ENCODE data around the gene OLR1.

OLR1 gene

DNA sequence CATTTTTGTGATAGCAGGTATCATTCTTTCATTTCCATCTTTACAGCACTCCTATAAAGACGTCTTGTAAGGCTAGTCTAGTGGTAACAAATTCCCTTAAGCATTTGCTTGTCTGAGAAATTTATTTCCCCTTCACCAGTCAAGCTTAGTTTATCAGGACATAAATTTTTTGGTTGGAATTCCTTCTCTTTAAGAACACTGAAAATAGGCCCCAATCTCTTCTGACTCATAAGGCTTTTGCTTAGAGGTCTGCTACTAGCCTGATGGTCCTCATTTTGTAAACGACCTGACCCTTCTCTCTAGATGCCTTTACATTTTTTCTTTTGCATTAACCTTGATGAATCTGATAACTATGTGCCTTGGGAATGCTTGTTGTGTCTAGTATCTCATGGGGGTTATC is 20.3 kb downstream of the OLR1 start:
- DNase-seq, result no peak

DNA sequence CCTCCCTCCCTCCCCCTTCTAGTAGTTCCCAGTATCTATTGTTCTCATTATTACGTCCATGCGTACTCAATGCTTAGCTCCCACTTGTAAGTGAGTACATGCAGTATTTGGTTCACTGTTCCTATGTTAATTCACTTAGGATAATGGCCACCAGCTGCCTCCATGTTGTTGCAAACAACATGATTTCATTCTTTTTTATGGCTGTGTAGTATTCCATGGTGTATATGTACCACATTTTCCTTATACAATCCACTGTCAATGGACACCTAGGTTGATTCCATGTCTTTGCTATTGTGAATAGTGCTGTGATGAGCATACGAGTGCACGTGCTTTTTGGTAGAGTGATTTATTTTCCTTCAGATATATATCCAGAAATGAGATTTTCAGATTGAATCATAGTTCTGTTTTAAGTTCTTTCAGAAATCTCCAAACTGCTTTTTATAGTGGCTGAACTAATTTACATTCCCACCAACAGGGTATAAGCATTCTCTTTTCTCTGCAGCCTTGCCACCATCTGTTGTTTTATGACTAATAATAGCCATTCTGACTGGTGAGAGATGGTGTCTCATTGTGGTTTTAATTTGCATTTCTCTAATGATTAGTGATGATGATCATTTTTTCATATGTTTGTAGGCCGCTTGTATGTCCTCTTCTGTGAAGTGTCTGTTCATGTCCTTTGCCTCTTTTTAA is 24.1 kb downstream of the OLR1 start:
- DNase-seq, result no peak

DNA sequence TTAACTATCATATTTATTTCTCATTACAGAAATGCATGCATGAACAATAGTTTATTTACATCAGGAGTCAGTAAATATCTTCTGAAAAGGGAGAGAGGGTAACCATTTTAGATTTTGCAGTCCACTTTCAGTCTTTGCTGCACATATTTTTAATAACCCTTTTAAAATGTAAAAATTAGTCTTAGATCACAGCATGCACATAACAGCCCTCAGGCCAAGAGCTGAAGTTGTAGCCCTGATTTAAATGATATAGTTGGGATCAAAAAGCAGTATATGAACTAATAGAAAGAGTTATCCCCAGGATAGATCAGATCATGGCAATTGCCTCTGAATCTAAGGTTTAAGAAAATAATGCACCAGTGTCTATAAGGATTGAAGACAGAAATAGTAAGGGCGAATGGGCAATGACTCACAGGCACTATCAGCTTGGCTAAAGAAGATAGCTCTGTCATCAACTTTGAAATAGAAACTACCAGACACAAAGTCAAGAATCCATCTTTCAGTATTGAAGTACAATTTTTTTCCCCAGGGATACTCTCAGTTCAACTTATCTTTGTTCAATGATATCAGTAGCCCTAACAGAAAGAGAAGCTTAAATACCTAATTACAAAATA is 28.8 kb downstream of the OLR1 start:
- no peak for DNase-seq

DNA sequence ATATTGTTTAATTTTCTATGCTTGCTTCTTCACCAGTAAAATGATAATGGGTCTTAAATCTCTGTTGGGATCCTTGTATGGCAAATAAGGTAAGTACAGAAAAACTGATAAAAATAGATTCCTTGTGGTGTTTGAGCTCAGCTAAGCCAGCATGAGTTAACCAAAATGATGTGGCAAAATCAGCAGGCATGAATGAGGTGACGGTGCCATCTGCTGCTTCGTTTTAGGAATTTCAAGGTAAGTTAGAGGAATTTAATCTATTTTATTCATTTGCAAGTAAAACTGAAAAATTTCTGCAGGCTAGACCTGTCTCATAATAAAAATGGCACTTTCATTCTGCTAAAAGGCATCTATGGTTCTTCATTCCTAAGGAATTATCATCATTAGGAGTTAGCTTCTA is 31.9 kb downstream of the OLR1 start:
- no peak for DNase-seq

DNA sequence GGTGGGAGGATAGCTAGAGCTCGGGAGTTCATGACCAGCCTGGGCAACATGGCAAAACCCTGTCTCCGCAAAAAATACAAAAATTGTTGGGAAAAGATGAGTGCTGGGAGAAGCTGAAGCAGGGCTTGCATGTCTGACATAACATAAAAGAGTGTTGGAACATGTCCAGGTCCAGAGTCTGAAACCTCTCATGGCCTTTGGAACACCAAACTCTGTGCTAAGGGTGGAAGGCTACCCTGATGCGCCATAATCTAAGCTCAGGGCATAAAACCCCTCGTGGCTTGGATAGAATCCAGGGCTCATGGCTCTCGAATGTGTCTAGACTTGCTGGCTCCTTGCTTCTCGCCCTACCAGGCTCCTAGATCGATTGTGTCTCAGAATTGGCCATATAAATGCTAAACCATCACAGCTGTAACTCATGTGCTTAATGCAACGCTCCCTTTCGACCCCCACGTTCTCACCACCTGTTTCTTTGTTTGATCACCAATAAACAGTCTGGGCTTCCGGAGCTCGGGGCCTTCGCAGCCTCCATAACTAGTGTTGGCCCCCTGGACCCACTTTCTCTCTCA is 35.2 kb downstream of the OLR1 start:
- no peak for DNase-seq

DNA sequence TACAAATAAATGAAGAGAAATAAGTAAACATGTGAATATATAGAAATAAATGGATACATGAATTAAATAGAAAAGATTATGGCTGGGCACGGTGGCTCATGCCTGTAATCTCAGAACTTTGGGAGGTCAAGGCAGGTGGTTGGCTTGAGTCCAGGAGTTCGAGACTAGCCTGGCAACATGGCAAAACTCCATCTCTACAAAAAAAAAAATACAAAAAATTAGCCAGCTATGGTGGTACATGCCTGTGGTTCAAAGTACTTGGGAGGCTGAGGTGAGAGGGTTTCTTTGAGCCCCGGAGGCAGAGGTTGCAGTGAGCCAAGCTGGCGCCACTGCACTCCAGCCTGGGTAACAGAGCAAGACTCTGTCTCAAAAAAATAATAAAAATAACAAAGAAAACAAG is 36.8 kb downstream of the OLR1 start:
- DNase-seq, result no peak

DNA sequence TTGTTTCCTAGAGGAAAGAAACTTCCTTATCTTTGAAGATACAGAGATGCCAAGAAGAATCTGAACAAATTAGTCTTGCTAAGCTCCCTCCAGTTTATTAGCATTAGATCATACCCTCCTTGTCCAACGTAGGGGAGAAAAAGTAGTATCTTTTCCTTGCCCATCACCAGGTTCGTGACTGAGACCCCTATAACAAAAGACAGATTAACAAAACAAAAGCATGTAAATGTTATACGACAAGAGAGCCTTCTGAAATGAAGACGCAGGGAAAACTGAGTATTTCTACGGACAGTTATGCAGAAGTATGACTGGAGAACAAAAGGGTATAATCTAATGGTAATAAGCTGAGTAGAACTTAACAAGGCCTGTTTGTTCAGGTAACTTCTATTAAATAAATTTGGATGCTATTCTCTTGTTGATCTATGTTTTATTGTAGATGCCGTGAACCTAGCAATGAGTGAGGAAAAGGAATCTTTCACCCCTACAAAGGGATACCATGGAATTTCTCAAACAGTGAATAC is 39.0 kb downstream of the OLR1 start:
- DNase-seq, result no peak

DNA sequence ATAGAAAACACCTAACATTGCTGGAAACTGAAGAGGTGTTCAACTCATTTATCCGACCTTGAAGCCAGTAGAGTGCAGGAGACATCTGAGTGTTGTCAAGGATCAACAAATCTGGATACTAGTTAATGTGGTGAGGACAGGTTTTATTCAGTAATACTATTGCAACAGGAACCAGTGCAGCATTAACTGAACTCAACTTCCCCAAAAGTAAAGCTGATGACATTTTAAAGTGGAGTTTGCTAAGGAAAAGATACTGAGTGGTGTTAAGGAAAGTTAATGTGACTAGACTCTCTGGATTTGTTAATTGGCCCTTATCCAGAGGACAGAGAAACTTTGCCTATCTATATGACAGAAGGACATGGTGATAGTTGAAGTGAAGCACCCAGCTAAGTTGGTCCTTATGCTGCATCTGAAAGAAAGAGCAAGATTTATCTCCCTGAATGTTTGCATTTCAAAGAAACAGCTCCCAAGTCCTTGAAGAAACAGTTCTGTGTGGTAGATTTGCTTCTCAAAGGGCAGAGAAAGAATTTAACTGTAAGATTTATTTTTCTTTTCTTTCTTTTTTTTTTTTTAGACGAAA is 40.7 kb downstream of the OLR1 start:
- no peak for DNase-seq

DNA sequence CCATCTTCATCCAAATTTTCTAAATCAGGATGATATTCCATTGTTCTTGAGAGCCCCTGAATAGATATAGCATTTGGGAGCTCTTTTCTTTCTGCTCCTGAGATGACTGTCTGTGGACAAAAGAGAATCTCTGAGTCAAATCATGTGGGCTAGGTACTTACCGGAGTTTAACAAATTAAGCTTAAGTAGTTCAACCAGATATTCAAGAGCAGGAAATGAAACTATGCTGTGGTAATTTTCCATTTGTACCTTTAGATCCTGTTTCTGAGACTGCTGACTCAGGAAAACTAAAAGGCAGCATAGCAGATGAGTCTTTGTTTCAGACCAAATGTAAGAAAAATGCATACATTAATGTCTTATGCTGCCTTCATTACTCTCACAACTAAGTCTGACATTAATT is 41.9 kb downstream of the OLR1 start, which contains the start of gene CLEC7A:
Gene CLEC7A, minus strand, starts transcription at position 158 of the 400 bp plus-strand sequence. Its CDS starts 117 bp downstream, at position 41.
- DNase-seq, result no peak

DNA sequence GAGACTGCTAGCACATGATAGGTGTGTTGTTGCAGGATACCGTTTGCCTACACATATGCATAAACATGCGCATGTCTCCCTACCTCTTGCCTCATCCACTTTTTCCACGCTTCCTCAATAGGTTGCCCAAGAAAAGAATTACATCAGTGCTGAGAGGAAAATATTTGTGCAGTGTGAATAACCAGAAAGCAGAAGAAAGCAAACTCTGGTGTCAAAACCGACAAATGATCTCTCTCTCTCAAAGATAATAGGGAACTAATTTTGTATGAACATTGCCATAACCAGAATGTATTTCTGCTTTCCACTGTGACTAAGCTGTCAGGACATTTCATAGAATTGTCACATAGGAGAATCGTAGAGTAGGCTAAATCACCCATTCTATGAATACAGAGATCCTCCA is 43.2 kb downstream of the OLR1 start:
- no peak for DNase-seq

DNA sequence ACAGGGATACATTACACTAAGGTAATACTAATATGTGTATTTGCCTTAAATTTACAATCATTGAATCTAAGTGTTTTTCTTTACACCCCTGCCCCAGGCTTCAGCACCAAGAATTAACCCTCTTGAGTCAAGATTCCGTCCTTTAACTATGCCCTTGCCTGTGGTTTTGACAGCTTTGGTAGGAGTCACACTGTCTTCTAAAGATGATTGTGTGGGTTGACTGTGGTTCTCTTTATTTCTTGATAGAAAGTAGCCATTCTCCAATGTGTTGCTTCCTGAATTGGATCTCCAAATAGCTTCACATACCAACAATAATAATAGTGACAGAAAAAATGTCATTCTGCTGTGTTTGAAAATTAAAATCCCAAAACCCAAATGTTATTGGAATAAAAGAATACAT is 45.5 kb downstream of the OLR1 start:
- DNase-seq, result no peak

DNA sequence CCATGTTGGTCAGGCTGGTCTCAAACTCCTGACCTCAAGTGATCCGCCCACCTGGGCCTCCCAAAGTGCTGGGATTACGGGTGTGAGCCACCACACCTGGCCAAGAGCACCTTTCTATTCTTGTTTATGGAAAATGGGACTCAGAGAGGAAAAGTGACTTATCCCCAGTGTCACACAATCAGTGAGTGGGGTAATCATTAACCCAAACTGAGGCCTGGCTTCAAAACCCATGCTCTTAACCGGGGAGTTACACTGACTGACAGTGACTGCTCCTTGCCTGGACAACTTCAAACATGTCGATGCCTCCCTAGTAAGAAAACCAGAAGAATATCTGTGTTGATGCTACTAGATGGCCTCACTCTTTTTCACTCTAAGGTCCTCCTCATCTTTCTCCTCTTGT is 49.2 kb downstream of the OLR1 start:
- DNase-seq, result no peak

DNA sequence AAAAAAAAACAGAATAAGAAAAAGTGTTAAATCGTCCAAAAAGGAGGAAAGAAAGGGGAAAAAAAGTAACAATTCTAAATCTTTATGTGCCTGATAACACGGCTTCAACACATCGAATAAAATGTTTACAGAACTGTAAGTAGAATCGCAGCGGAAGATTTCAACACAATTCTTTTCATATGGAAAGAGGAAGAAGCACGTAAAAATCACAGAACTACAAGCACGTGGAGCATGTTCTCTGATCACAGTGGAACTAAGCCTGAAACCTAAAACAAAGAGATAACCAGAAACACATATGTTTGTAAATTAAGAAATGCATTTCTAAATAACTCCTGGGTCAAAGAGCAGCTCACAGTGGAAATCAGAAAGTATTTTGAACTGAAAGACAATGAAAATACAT is 50.7 kb downstream of the OLR1 start:
- DNase-seq, result no peak

DNA sequence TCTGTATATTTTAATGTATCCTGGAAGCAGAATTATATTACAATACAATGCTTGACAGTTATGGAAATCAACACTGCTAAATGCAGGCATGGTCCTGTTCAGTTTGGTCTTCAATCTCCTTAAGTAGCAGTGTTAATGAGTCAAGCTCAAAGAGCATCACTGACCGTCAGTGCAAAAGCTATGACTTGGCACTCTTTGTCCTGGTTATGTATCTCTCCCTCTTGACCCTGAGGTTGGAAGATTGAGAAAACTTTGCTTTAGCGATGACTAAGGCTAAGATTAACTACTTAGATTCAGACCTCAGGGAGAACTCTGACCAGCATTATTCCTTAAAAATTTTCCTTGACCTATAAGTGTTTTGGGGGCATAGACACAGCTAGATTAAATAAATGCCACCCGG is 52.9 kb downstream of the OLR1 start:
- no peak for DNase-seq

DNA sequence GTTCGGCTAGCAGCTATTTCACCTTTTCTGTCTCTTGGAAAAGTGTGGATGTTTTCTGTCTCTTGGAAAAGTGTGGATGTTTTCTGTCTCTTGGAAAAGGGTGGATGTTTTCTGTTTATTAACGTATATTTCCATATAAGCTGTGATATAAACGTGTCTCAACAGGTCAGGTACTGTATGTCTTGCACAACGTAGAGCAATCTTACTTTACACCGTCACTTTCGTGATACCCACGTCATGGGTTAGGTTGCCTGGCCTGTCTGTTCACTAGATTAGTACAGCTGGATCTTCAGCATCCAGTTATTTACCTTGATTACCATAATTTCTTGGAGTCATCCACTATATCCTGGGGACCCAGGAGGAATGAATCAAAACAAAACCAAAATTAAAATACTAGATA is 56.0 kb downstream of the OLR1 start:
- no peak for DNase-seq

DNA sequence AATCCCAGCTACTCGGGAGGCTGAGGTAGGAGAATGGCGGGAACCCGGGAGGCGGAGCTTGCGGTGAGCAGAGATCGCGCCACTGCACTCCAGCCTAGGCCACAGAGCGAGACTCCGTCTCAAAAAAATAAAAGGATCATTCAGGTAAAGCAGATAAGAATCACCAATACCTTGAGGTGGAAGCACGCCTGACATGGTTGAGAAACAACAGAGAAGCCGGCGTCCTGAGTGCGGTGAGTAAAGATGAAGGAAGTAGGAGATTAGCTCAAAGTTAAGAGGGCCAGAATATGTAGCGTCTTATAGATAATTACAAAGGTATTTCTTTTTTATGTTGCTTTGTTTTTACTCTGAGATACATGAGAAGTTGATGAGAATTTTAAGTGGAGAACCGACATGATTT is 56.6 kb downstream of the OLR1 start:
- DNase-seq, result no peak

DNA sequence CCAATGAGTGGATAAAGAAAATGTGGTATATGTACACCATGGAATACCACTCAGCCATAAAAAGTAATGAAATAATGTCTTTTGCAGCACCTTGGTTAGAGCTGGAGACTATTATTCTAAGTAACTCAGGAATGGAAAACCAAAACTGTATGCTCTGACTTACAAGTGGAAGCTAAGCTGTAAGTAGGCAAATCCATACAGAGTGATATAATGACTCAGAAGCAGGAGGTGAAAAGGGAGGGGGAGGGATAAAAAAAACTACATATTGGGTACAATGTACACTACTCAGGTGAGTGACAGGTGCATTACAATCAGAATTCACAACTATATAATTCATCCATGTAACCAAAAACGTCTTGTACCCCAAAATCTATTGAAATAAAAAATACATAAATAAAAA is 58.0 kb downstream of the OLR1 start:
- no peak for DNase-seq

DNA sequence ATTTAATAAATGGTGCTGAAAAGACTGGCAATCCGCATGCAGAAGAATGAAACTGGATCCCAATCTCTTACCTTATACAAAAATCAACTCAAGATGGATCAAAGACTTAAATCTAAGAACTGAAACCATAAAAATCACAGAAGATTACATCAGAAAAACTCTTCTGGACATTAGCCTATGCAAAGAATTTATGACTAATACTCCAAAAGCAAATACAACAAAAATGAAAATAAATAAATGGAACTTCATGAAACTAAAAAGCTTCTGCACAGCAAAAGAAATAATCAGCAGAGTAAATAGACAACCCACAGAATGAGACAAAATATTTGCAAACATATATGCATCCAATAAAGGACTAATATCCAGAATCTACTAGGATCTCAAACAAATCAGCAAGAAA is 58.9 kb downstream of the OLR1 start:
- DNase-seq, result no peak

DNA sequence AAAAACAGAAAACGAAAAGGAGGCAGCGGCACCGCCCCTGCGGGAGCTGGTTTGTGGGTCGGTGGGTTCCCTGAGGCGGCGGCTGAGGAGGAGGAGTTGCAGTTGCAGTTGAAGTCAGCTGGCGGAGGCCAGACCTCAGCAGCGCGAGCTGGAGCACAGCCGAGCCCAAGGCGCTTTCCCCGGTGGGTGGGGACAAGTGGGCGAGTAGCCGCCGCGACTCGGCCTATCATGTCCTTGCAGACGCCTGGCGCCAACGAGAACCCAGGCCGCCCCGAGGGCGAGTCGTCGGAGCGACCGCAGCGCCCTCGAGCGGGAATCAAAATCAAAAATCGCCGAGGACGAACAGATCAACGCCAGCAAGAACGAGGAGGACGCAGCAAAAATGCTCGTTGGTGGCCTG is 60.5 kb downstream of the OLR1 start:
- DNase-seq, result no peak

DNA sequence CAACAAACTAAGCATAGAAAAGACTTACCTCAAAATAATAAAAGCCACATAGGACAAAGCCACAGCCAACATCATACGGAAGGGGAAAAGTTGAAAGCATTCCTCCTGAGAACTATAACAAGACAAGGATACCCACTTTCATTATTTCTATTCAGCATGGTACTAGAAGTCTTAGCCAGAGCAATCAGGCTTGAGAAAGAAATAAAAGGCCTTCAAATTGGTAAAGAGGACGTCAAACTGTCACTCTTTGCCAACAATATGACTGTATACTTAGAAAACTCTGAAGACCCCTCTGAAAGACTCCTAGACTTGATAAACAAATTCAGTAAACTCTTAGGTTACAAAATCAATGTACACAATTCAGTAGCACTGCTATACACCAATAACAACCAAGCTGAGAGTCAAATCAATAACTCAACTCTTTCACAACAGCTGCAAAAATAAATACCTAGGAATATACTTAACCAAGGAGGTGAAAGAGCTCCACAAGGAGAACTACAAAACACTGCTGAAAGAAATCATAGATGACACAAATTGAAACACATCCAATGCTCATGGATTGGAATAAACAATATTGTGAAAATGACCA is 61.6 kb downstream of the OLR1 start:
- no peak for DNase-seq
